Activated naive CD4-positive, alpha-beta T cell treated with anti-CD3 and anti-CD28 coated beads for 36 hours (primary cell): ENCODE measurements around the gene RNF175. TPM values are rescaled to one million over a fixed set of nuclear protein-coding genes. Genes with fewer than 3 reads are reported as not detected.
"Not testable (repeated sequence)": the region's sequence is repeated elsewhere in the genome, so short reads cannot be mapped to it uniquely, and the experiment has no call there.

ENCODE experiments used
- CTCF ChIA-PET: fragments of 350-600 bp; sonication (Branson Sonifier 250); formaldehyde crosslinking; loops from one replicate; lab custom pipeline; 2021; ENCODE audit warnings: antibody characterized with exemption; lab: Charles Lee
- DNase-seq: peaks from one replicate; pipeline ENCODE4 v3.0.0-alpha.2; 2020
- H3K27ac Mint-ChIP-seq: one replicate; pipeline ENCODE4 v1.8.0; 2021; ENCODE audit warnings: mild to moderate bottlenecking, mixed read lengths
- H3K27me3 Mint-ChIP-seq: one replicate; pipeline ENCODE4 v1.8.0; 2021; ENCODE audit warnings: low read depth, mixed read lengths
- H3K36me3 Mint-ChIP-seq: one replicate; pipeline ENCODE4 v1.8.0; 2021; ENCODE audit warnings: low read depth, mixed read lengths
- H3K4me1 Mint-ChIP-seq: one replicate; pipeline ENCODE4 v1.8.0; 2021; ENCODE audit warnings: low read depth, mixed read lengths
- H3K4me3 Mint-ChIP-seq: one replicate; pipeline ENCODE4 v1.8.0; 2021; ENCODE audit warnings: mild to moderate bottlenecking, moderate library complexity, mixed read lengths
- H3K9me3 Mint-ChIP-seq: one replicate; pipeline ENCODE4 v1.8.0; 2021; ENCODE audit warnings: mixed read lengths
- intact Hi-C: fragments of 100-400 bp; cut with micrococcal nuclease; formaldehyde crosslinking; loops from one replicate; pipeline ENCODE4 v1.15.1; 2023
- total RNA-seq, 2 experiments: library from RNA; stranded (reverse); gene quantifications; one replicate each; pipeline ENCODE4 v1.2.3, GENCODE V29; 2021

Gene RNF175
- total RNA-seq, 2 experiments from 2014 or later = 1.4 to 1.5 TPM

GRCh38 chr4:153706519-153706918 is 53.3 kb downstream of the RNF175 start:
- Mint-ChIP-seq H3K27ac (no peak overlapping the region), H3K27me3 (no peaks in the 10 kb centered on the region), H3K9me3 (no peaks in the 10 kb centered on the region), H3K4me1 (peaks cover 11% of the 10 kb centered on the region), H3K4me3 (no peak overlapping the region), H3K36me3 (no peaks in the 10 kb centered on the region)
- no peak for DNase-seq
- CTCF ChIA-PET = interaction anchor here (1.4 to 1.5 kb wide), 2 partner anchors 44 to 273 kb away, joined by 3 to 6 read pairs; no protein-coding TSS in a partner anchor
- intact Hi-C loops = no loop called here

- no peaks in the 10 kb centered on the region for H3K36me3 Mint-ChIP-seq
- H3K27me3 Mint-ChIP-seq = no peaks in the 10 kb centered on the region
- no peak for DNase-seq
- H3K4me1 Mint-ChIP-seq = peaks cover 11% of the 10 kb centered on the region
- no peak overlapping the region for H3K27ac Mint-ChIP-seq
- H3K9me3 Mint-ChIP-seq = no peaks in the 10 kb centered on the region
- CTCF ChIA-PET = interaction anchor here (1.4 to 1.5 kb wide), 2 partner anchors 45 to 272 kb away, joined by 3 to 6 read pairs; no protein-coding TSS in a partner anchor
- H3K4me3 Mint-ChIP-seq = no peak overlapping the region
- intact Hi-C loops = no loop called here
These were observed 53.9 kb downstream of the RNF175 start for GRCh38 chr4:153705743-153706468.

GRCh38 chr4:153704522-153704921 is 55.3 kb downstream of the RNF175 start:
- H3K9me3 Mint-ChIP-seq = no peaks in the 10 kb centered on the region
- H3K4me3 Mint-ChIP-seq = no peak overlapping the region
- H3K36me3 Mint-ChIP-seq = no peaks in the 10 kb centered on the region
- H3K27ac Mint-ChIP-seq = no peak overlapping the region
- intact Hi-C loops = no loop called here
- CTCF ChIA-PET = no interaction called here
- H3K27me3 Mint-ChIP-seq = no peaks in the 10 kb centered on the region
- no peak for DNase-seq
- peaks cover 11% of the 10 kb centered on the region for H3K4me1 Mint-ChIP-seq

- peaks cover 14% of the 10 kb centered on the region for H3K36me3 Mint-ChIP-seq
- intact Hi-C loops = loop anchor here (1.0 kb wide), 2 partner anchors 34 to 340 kb away; no protein-coding TSS in a partner anchor
- peaks cover 13% of the 10 kb centered on the region for H3K4me1 Mint-ChIP-seq
- peak overlapping the region; percentile 78 for H3K4me3 Mint-ChIP-seq
- peaks cover 20% of the 10 kb centered on the region for H3K9me3 Mint-ChIP-seq
- peak; percentile 12 for DNase-seq
- H3K27me3 Mint-ChIP-seq = peaks cover 14% of the 10 kb centered on the region
- peak overlapping the region; percentile 18 for H3K27ac Mint-ChIP-seq
- CTCF ChIA-PET = interaction anchor here (0.7 to 0.8 kb wide), 2 partner anchors 40 to 599 kb away, joined by 3 read pairs; no protein-coding TSS in a partner anchor
These were observed 74.9 kb downstream of the RNF175 start for GRCh38 chr4:153684971-153685371.

GRCh38 chr4:153684182-153684970 is 75.4 kb downstream of the RNF175 start, which contains the start of gene TLR2:
TLR2 (plus strand) TSS chr4:153684280; CDS start chr4:153702908, 18,628 bp downstream.
- Mint-ChIP-seq H3K4me3 (peak within 1 kb of the TSS; percentile 78), H3K27me3 (peaks cover 14% of the 10 kb centered on the region), H3K36me3 (peaks cover 10% of the 10 kb centered on the region), H3K9me3 (peaks cover 16% of the 10 kb centered on the region), H3K27ac (peak within 1 kb of the TSS; percentile 18), H3K4me1 (peaks cover 13% of the 10 kb centered on the region)
- intact Hi-C loops = loop anchor here (1.0 kb wide), 2 partner anchors 33 to 339 kb away; no protein-coding TSS in a partner anchor
- peak; percentile 83 for DNase-seq
- CTCF ChIA-PET = interaction anchor here (0.7 to 0.8 kb wide), 2 partner anchors 39 to 599 kb away, joined by 3 read pairs; no protein-coding TSS in a partner anchor

- CTCF ChIA-PET = interaction anchor here (1.7 kb wide), 1 partner anchor 66 kb away, joined by 5 read pairs; no protein-coding TSS in a partner anchor
- peaks cover 14% of the 10 kb centered on the region for H3K27me3 Mint-ChIP-seq
- H3K27ac Mint-ChIP-seq = no peak overlapping the region
- no peak for DNase-seq
- peaks cover 9% of the 10 kb centered on the region for H3K9me3 Mint-ChIP-seq
- intact Hi-C loops = loop anchor here (1.0 kb wide), 2 partner anchors 32 to 338 kb away; no protein-coding TSS in a partner anchor
- H3K4me3 Mint-ChIP-seq = peak overlapping the region; percentile 68
- peaks cover 13% of the 10 kb centered on the region for H3K4me1 Mint-ChIP-seq
- H3K36me3 Mint-ChIP-seq = peaks cover 4% of the 10 kb centered on the region
These were observed 76.1 kb downstream of the RNF175 start for GRCh38 chr4:153683763-153684181.

GRCh38 chr4:153679486-153679885 is 80.3 kb downstream of the RNF175 start:
- intact Hi-C loops = no loop called here
- Mint-ChIP-seq H3K27ac (no peak overlapping the region), H3K4me3 (no peak overlapping the region), H3K36me3 (peaks cover 2% of the 10 kb centered on the region), H3K27me3 (peaks cover 9% of the 10 kb centered on the region), H3K4me1 (peaks cover 5% of the 10 kb centered on the region), H3K9me3 (peaks cover 17% of the 10 kb centered on the region)
- CTCF ChIA-PET = no interaction called here
- no peak for DNase-seq

GRCh38 chr4:153676984-153677383 is 82.8 kb downstream of the RNF175 start:
- peaks cover 17% of the 10 kb centered on the region for H3K9me3 Mint-ChIP-seq
- peaks cover 2% of the 10 kb centered on the region for H3K27me3 Mint-ChIP-seq
- peaks cover 2% of the 10 kb centered on the region for H3K36me3 Mint-ChIP-seq
- H3K4me3 Mint-ChIP-seq = no peak overlapping the region
- intact Hi-C loops = no loop called here
- H3K4me1 Mint-ChIP-seq = no peaks in the 10 kb centered on the region
- DNase-seq = no peak
- H3K27ac Mint-ChIP-seq = no peak overlapping the region
- CTCF ChIA-PET = no interaction called here

- intact Hi-C loops = no loop called here
- no peaks in the 10 kb centered on the region for H3K4me1 Mint-ChIP-seq
- CTCF ChIA-PET = no interaction called here
- DNase-seq = no peak
- H3K27ac Mint-ChIP-seq = no peak overlapping the region
- H3K9me3 Mint-ChIP-seq = peaks cover 17% of the 10 kb centered on the region
- H3K27me3 Mint-ChIP-seq = peaks cover 1% of the 10 kb centered on the region
- H3K4me3 Mint-ChIP-seq = no peak overlapping the region
- peaks cover 2% of the 10 kb centered on the region for H3K36me3 Mint-ChIP-seq
These were observed 83.3 kb downstream of the RNF175 start for GRCh38 chr4:153676486-153676885.

- H3K27ac Mint-ChIP-seq = no peak overlapping the region
- CTCF ChIA-PET = no interaction called here
- H3K36me3 Mint-ChIP-seq = no peaks in the 10 kb centered on the region
- intact Hi-C loops = no loop called here
- H3K9me3 Mint-ChIP-seq = peaks cover 2% of the 10 kb centered on the region
- peaks cover 6% of the 10 kb centered on the region for H3K27me3 Mint-ChIP-seq
- no peak overlapping the region for H3K4me3 Mint-ChIP-seq
- H3K4me1 Mint-ChIP-seq = no peaks in the 10 kb centered on the region
- no peak for DNase-seq
These were observed 90.0 kb downstream of the RNF175 start for GRCh38 chr4:153669838-153670237.

- CTCF ChIA-PET = no interaction called here
- intact Hi-C loops = no loop called here
- no peak for DNase-seq
- Mint-ChIP-seq H3K27me3 (peaks cover 6% of the 10 kb centered on the region), H3K4me1 (no peaks in the 10 kb centered on the region), H3K4me3 (no peak overlapping the region), H3K9me3 (peaks cover 2% of the 10 kb centered on the region), H3K27ac (no peak overlapping the region), H3K36me3 (no peaks in the 10 kb centered on the region)
These were observed 91.2 kb downstream of the RNF175 start for GRCh38 chr4:153668647-153669046.

GRCh38 chr4:153666505-153666904 is 93.3 kb downstream of the RNF175 start:
- DNase-seq, H3K27ac Mint-ChIP-seq, H3K4me1 Mint-ChIP-seq, H3K27me3 Mint-ChIP-seq, CTCF ChIA-PET, H3K9me3 Mint-ChIP-seq, H3K4me3 Mint-ChIP-seq, H3K36me3 Mint-ChIP-seq, intact Hi-C loops: not testable (repeated sequence)
